H1 (cell line): ENCODE data around the gene TJP3. TPM values are rescaled to one million over a fixed set of nuclear protein-coding genes. Genes with fewer than 3 reads are reported as not detected.

Experiments used
- CTCF ChIA-PET: fragments of 300-600 bp; sonication (Branson Sonifier 250); formaldehyde crosslinking; loops from one replicate; lab custom pipeline; 2021; ENCODE audit not compliant: partially characterized antibody; lab: Charles Lee
- POLR2A ChIA-PET: fragments of 300-600 bp; sonication (Branson Sonifier 250); formaldehyde crosslinking; loops from one replicate; lab custom pipeline; 2021; ENCODE audit warnings: inconsistent platforms; ENCODE audit not compliant: partially characterized antibody; lab: Charles Lee
- DNase-seq, 2 experiments: peaks; one replicate each; pipeline versions ENCODE4 v3.0.0 to v3.0.0-alpha.2; 2010 to 2022; ENCODE audit warnings: low spot score in 2 of 2, low read depth in 1 of 2, mixed read lengths in 1 of 2
- FAIRE-seq: peaks from 2 replicates; lab custom pipeline; 2011; peaks lifted over from hg19 to GRCh38; lab: Jason Lieb, UNC
- H2AFZ ChIP-seq: 2 replicates; pipeline ENCODE4 v1.8.1; 2012; ENCODE audit warnings: low read length, inconsistent platforms
- H2AK5ac ChIP-seq: 2 replicates; pipeline ENCODE4 v1.6.1; 2013; ENCODE audit warnings: low read depth, low read length
- H2BK120ac ChIP-seq: replicated peaks from 2 replicates; pipeline ENCODE3; 2013; ENCODE audit warnings: low read depth, low read length, inconsistent platforms
- H2BK12ac ChIP-seq: 2 replicates; pipeline ENCODE4 v1.6.1; 2013; ENCODE audit warnings: low read depth, low read length
- H2BK15ac ChIP-seq: 2 replicates; pipeline ENCODE4 v1.6.1; 2013; ENCODE audit warnings: low read length
- H2BK20ac ChIP-seq: 2 replicates; pipeline ENCODE4 v1.6.1; 2013; ENCODE audit warnings: low read length
- H2BK5ac ChIP-seq: 2 replicates; pipeline ENCODE4 v1.6.1; 2013; ENCODE audit warnings: low read depth, low read length
- H3K14ac ChIP-seq: 2 replicates; pipeline ENCODE4 v1.6.1; 2013; ENCODE audit warnings: inconsistent platforms; ENCODE audit not compliant: insufficient read length
- H3K18ac ChIP-seq: 2 replicates; pipeline ENCODE4 v1.6.1; 2013; ENCODE audit warnings: low read length; ENCODE audit errors: extremely low read depth
- H3K23ac ChIP-seq: 2 replicates; pipeline ENCODE4 v1.6.1; 2013; ENCODE audit warnings: inconsistent platforms; ENCODE audit not compliant: insufficient read length
- H3K23me2 ChIP-seq: 2 replicates; pipeline ENCODE4 v1.6.1; 2013; ENCODE audit warnings: low read depth, low read length
- H3K27ac ChIP-seq: 2 replicates; pipeline ENCODE4 v1.6.1; 2011; ENCODE audit warnings: low read depth, low read length, inconsistent platforms
- H3K27me3 ChIP-seq, 4 experiments: replicated peaks in 1 of 4; 1 replicate in 1 of 4; 2 replicates in 3 of 4; pipeline versions ENCODE4 v1.6.1 to v1.8.1; 2011 to 2013; ENCODE audit warnings: low read length in 3 of 4, mild to moderate bottlenecking in 3 of 4, inconsistent platforms in 2 of 4, mixed read lengths in 2 of 4, moderate library complexity in 1 of 4; ENCODE audit not compliant: control insufficient read depth in 3 of 4, insufficient read depth in 3 of 4; ENCODE audit errors: extremely low read depth in 1 of 4
- H3K36me3 ChIP-seq, 4 experiments: 2 replicates each; pipeline versions ENCODE4 v1.6.1 to v1.8.1; 2011 to 2013; ENCODE audit warnings: mild to moderate bottlenecking in 4 of 4, low read length in 3 of 4, moderate library complexity in 2 of 4, control low read depth in 1 of 4, inconsistent platforms in 1 of 4; ENCODE audit not compliant: insufficient read depth in 4 of 4, control insufficient read depth in 2 of 4
- H3K4ac ChIP-seq: replicated peaks from 2 replicates; pipeline ENCODE3; 2013; ENCODE audit warnings: low read length, low read depth, mixed read lengths, inconsistent platforms; ENCODE audit not compliant: insufficient read length
- H3K4me1 ChIP-seq, 4 experiments: replicated peaks in 1 of 4; 1 replicate in 1 of 4; 2 replicates in 3 of 4; pipeline versions ENCODE4 v1.6.1 to v1.8.1; 2011 to 2013; ENCODE audit warnings: low read length in 3 of 4, inconsistent platforms in 2 of 4, mixed read lengths in 1 of 4; ENCODE audit not compliant: insufficient read depth in 4 of 4, control insufficient read depth in 3 of 4
- H3K4me2 ChIP-seq, 2 experiments: 2 replicates each; pipeline versions ENCODE4 v1.6.1 to v1.8.1; 2011 to 2013; ENCODE audit warnings: low read depth in 2 of 2, low read length in 2 of 2, control low read depth in 1 of 2, inconsistent platforms in 1 of 2, mild to moderate bottlenecking in 1 of 2; ENCODE audit not compliant: insufficient read depth in 1 of 2
- H3K4me3 ChIP-seq, 4 experiments: fragments of 200-600, 300-600 bp in 1 of 4; sonication (generic), shearing (Covaris generic), sonication (Bioruptor Twin) in 1 of 4; 2 replicates each; pipeline versions ENCODE4 v1.5.1 to v1.8.1; 2011 to 2016; ENCODE audit warnings: low read length in 4 of 4, low read depth in 3 of 4, control low read depth in 2 of 4, inconsistent platforms in 2 of 4, mild to moderate bottlenecking in 2 of 4, mixed read lengths in 1 of 4, moderate library complexity in 1 of 4; ENCODE audit not compliant: insufficient read depth in 2 of 4; ENCODE audit errors: extremely low read depth in 1 of 4
- H3K56ac ChIP-seq: replicated peaks from 2 replicates; pipeline ENCODE3; 2013; ENCODE audit warnings: low read depth, mild to moderate bottlenecking, mixed read lengths, low read length, inconsistent platforms; ENCODE audit not compliant: insufficient read length
- H3K79me1 ChIP-seq: 2 replicates; pipeline ENCODE4 v1.6.1; 2013; ENCODE audit warnings: low read depth, low read length, control low read depth
- H3K79me2 ChIP-seq, 2 experiments: 2 replicates each; pipeline versions ENCODE4 v1.6.1 to v1.8.1; 2012 to 2013; ENCODE audit warnings: low read length in 2 of 2, mild to moderate bottlenecking in 2 of 2, inconsistent platforms in 1 of 2; ENCODE audit not compliant: insufficient read depth in 2 of 2, control insufficient read depth in 1 of 2
- H3K9ac ChIP-seq, 4 experiments: replicated peaks in 1 of 4; 1 replicate in 1 of 4; 2 replicates in 3 of 4; pipeline versions ENCODE4 v1.6.1 to v1.8.1; 2011 to 2013; ENCODE audit warnings: low read depth in 3 of 4, low read length in 3 of 4, control low read depth in 2 of 4, mild to moderate bottlenecking in 2 of 4, moderate library complexity in 2 of 4, inconsistent platforms in 1 of 4; ENCODE audit errors: extremely low read depth in 1 of 4
- H3K9me3 ChIP-seq, 2 experiments: 2 replicates each; pipeline versions ENCODE4 v1.6.1 to v1.8.1; 2012 to 2013; ENCODE audit warnings: mild to moderate bottlenecking in 2 of 2, moderate library complexity in 2 of 2, control low read depth in 1 of 2, inconsistent platforms in 1 of 2, low read depth in 1 of 2, low read length in 1 of 2, mixed read lengths in 1 of 2; ENCODE audit not compliant: insufficient read depth in 2 of 2
- H4K20me1 ChIP-seq, 2 experiments: replicated peaks in 1 of 2; 2 replicates each; pipeline versions ENCODE3 to v1.8.1; 2011 to 2013; ENCODE audit warnings: inconsistent platforms in 2 of 2, low read length in 2 of 2, mild to moderate bottlenecking in 1 of 2; ENCODE audit not compliant: insufficient read depth in 2 of 2, control insufficient read depth in 1 of 2
- H4K5ac ChIP-seq: 2 replicates; pipeline ENCODE4 v1.6.1; 2013; ENCODE audit warnings: low read length, low read depth, mixed read lengths, inconsistent platforms; ENCODE audit not compliant: insufficient read length
- H4K8ac ChIP-seq: 2 replicates; pipeline ENCODE4 v1.8.0; 2013; ENCODE audit warnings: mild to moderate bottlenecking, moderate library complexity, low read length, inconsistent platforms; ENCODE audit not compliant: insufficient read depth; ENCODE audit errors: extremely low read depth
- H4K91ac ChIP-seq: replicated peaks from 2 replicates; pipeline ENCODE3; 2013; ENCODE audit warnings: low read length, mixed read lengths, inconsistent platforms; ENCODE audit not compliant: insufficient read length
- EP300 ChIP-seq, 2 experiments: IDR thresholded peaks; 1 replicate in 1 of 2; 2 replicates in 1 of 2; pipeline ENCODE4 v1.6.1; 2011 to 2012; ENCODE audit warnings: low read depth in 2 of 2, low read length in 2 of 2, mild to moderate bottlenecking in 2 of 2, borderline replicate concordance in 1 of 2, inconsistent platforms in 1 of 2, moderate library complexity in 1 of 2
- EZH2 ChIP-seq: fragments of 200-600 bp; sonication (generic); IDR thresholded peaks from 2 replicates; pipeline ENCODE4 v1.7.1; 2012; ENCODE audit warnings: low read depth, mild to moderate bottlenecking, moderate library complexity, low read length, inconsistent platforms; ENCODE audit not compliant: severe bottlenecking
- HDAC2 ChIP-seq, 2 experiments: fragments of 300-600 bp in 1 of 2; sonication (generic) in 1 of 2; IDR thresholded peaks; 2 replicates each; pipeline ENCODE4 v1.6.1; 2011 to 2012; ENCODE audit warnings: low read depth in 2 of 2, low read length in 2 of 2, mild to moderate bottlenecking in 2 of 2, moderate library complexity in 2 of 2, borderline replicate concordance in 1 of 2, inconsistent platforms in 1 of 2
- KDM4A ChIP-seq: IDR thresholded peaks from one replicate; pipeline ENCODE4 v1.7.1; 2012; ENCODE audit warnings: low read depth, mild to moderate bottlenecking, moderate library complexity, low read length, inconsistent platforms; ENCODE audit not compliant: severe bottlenecking
- KDM5A ChIP-seq: fragments of 200-600 bp; IDR thresholded peaks from 2 replicates; pipeline ENCODE4 v1.7.1; 2012; ENCODE audit warnings: mild to moderate bottlenecking, low read length, inconsistent platforms, mixed read lengths
- MAFK ChIP-seq: IDR thresholded peaks from 2 replicates; pipeline ENCODE4 v1.6.1; 2012; ENCODE audit warnings: low read depth, mild to moderate bottlenecking, improper control_type of control experiment, low read length
- POLR2A ChIP-seq, 2 experiments: IDR thresholded peaks; 1 replicate in 1 of 2; 2 replicates in 1 of 2; pipeline ENCODE4 v1.6.1; 2011; ENCODE audit warnings: low read depth in 2 of 2, low read length in 2 of 2, mild to moderate bottlenecking in 2 of 2; ENCODE audit errors: control extremely low read depth in 1 of 2
- RXRA ChIP-seq: IDR thresholded peaks from 2 replicates; pipeline ENCODE4 v1.6.1; 2011; ENCODE audit warnings: low read depth, mild to moderate bottlenecking, low read length, moderate library complexity; ENCODE audit not compliant: insufficient read depth
- SP1 ChIP-seq: IDR thresholded peaks from 2 replicates; pipeline ENCODE4 v1.6.1; 2011; ENCODE audit warnings: low read depth, low read length
- SP4 ChIP-seq: IDR thresholded peaks from 2 replicates; pipeline ENCODE4 v1.6.1; 2012; ENCODE audit warnings: low read length, inconsistent platforms
- TAF1 ChIP-seq: IDR thresholded peaks from 2 replicates; pipeline ENCODE4 v1.6.1; 2011; ENCODE audit warnings: mild to moderate bottlenecking, low read depth, low read length
- TCF12 ChIP-seq: IDR thresholded peaks from 2 replicates; pipeline ENCODE4 v1.6.1; 2011; ENCODE audit warnings: low read depth, mild to moderate bottlenecking, low read length
- WGBS, 2 experiments: shearing (Covaris generic) in 1 of 2; methylation state at CpG; one replicate each; pipeline versions ENCODE4 v1.1.6 to v1.1.7; 2013 to 2015; ENCODE audit warnings: low lambda C conversion rate in 2 of 2, mixed read lengths in 2 of 2, inconsistent platforms in 1 of 2, low coverage in 1 of 2, missing lambda C conversion rate in 1 of 2; ENCODE audit not compliant: insufficient replicate concordance in 2 of 2, insufficient coverage in 1 of 2, insufficient read length in 1 of 2; ENCODE audit errors: extremely low coverage in 1 of 2, missing lambda C conversion rate in 1 of 2; 5-methylcytosine and 5-hydroxymethylcytosine counted together
- polyA plus RNA-seq, 7 experiments: library from polyadenylated mRNA; depleted of rRNA in 3 of 7; stranded (reverse) in 5 of 7; unstranded in 2 of 7; fragments of >200 nt in 5 of 7; fragments of 200-250 nt in 2 of 7; gene quantifications; 1 replicate in 5 of 7; 2 replicates in 1 of 7; 4 replicates in 1 of 7; pipeline versions ENCODE4 v1.2.1 to v1.2.3, GENCODE V29; 2011 to 2013; ENCODE audit warnings: missing spikeins in 2 of 7, mixed read lengths in 2 of 7
- total RNA-seq: library from RNA; stranded (reverse); fragmentation: NEBNext Ultra II Directional; extraction: Animal tissue kit (Norgen Biotek cat#: 25700); gene quantifications from 2 replicates; pipeline ENCODE4 v1.2.1, GENCODE V29; 2021

The TJP3 gene
- total and polyA plus RNA-seq, 2 of the 8 experiments (the other 6 are each of a cell fraction or from before 2014, with no cell fraction given), result 17.1 to 26.1 TPM

- no peak overlapping the region for H2AK5ac ChIP-seq
- no peak overlapping the region for H3K27ac ChIP-seq
- no peak overlapping the region for H2BK12ac ChIP-seq
- H4K91ac ChIP-seq, result no peak overlapping the region
- no peak overlapping the region for H4K5ac ChIP-seq
- TF ChIP-seq EP300 (IDR thresholded peaks at IDR 0.05; ENCODE audit: borderline replicate concordance in 1 of 2, low read depth in 2 of 2, low read length in 2 of 2) (no peak), SP4 (no peak), POLR2A (IDR thresholded peaks at IDR 0.05; ENCODE audit: control extremely low read depth in 1 of 2, low read depth in 2 of 2, low read length in 2 of 2) (no peak), KDM5A (no peak), KDM4A (no peak), MAFK (no peak), SP1 (no peak), TCF12 (no peak), HDAC2 (IDR thresholded peaks at IDR 0.05; ENCODE audit: borderline replicate concordance in 1 of 2, low read depth in 2 of 2, low read length in 2 of 2) (no peak), EZH2 (no peak), RXRA (no peak), TAF1 (no peak)
- H2BK5ac ChIP-seq, result no peak overlapping the region
- POLR2A ChIA-PET, result interaction anchor here (0.7 to 2.5 kb wide), 3 partner anchors 9 to 40 kb away, joined by 3 to 12 read pairs (median 4); no protein-coding TSS in a partner anchor
- no peaks in the 10 kb centered on the region for H3K27me3 ChIP-seq
- H3K36me3 ChIP-seq, result peaks cover 0 to 7% (median 5%) of the 10 kb centered on the region in 4 experiments; a peak in 2 of 8 replicates
- CTCF ChIA-PET, result interaction anchor here (1.1 to 5.8 kb wide), 15 partner anchors 8 to 232 kb away, joined by 3 to 110 read pairs (median 5); partner anchors contain the start of genes PIP5K1C and TJP3
- FAIRE-seq, result no peak
- no peak overlapping the region for H3K4me3 ChIP-seq
- H3K4me1 ChIP-seq, result peaks cover 0 to 14% (median 8%) of the 10 kb centered on the region in 4 experiments; a peak in 5 of 7 replicates
- no peak overlapping the region for H2AFZ ChIP-seq
- 94% methylated on average over 17 of the region's 18 CpGs; no CpG with 5 or more reads in 1 of the 2 experiments for WGBS, 2 experiments
- no peak overlapping the region for H3K9ac ChIP-seq
- H4K8ac ChIP-seq, result no peak overlapping the region
- H3K9me3 ChIP-seq, result no peaks in the 10 kb centered on the region
- H4K20me1 ChIP-seq, result peaks cover 8 to 32% of the 10 kb centered on the region in 2 experiments
- no peak overlapping the region for H3K4me2 ChIP-seq
- H3K4ac ChIP-seq, result no peak overlapping the region
- no peak overlapping the region for H2BK20ac ChIP-seq
- H3K23ac ChIP-seq, result no peak overlapping the region
- H3K23me2 ChIP-seq, result peaks cover 2% of the 10 kb centered on the region; the same call in 1 of the 2 replicates
- no peak overlapping the region for H2BK120ac ChIP-seq
- no peak overlapping the region for H3K14ac ChIP-seq
- no peak overlapping the region for H3K18ac ChIP-seq
- H3K79me2 ChIP-seq, result no peaks in the 10 kb centered on the region; a peak in 1 of 4 replicates
- H2BK15ac ChIP-seq, result no peak overlapping the region
- peaks cover 4% of the 10 kb centered on the region; the same call in 1 of the 2 replicates for H3K79me1 ChIP-seq
- H3K56ac ChIP-seq, result no peak overlapping the region
- DNase-seq, result no peak
These were observed 41.0 kb upstream of the TJP3 start for GRCh38 chr19:3667037-3667638.
